B cell (primary cell): ENCODE results near the gene PMIS2. TPM values are rescaled to one million over a fixed set of nuclear protein-coding genes. Genes with fewer than 3 reads are reported as not detected.

ENCODE experiments used
- ATAC-seq: fragments of 200-7000 bp; cut with Tn5 transposase; one replicate; pipeline ENCODE4 v1.10.0; 2021; ENCODE audit warnings: low read depth, mild to moderate bottlenecking, moderate number of reproducible peaks, moderate library complexity
- CTCF ChIA-PET: fragments of 350-600 bp; sonication (Branson Sonifier 250); formaldehyde crosslinking; loops from one replicate; lab custom pipeline; 2021; ENCODE audit warnings: antibody characterized with exemption, inconsistent platforms; lab: Charles Lee
- POLR2A ChIA-PET: fragments of 350-600 bp; sonication (Branson Sonifier 250); formaldehyde crosslinking; loops from one replicate; lab custom pipeline; 2021; ENCODE audit warnings: antibody characterized with exemption; lab: Charles Lee
- DNase-seq: peaks from one replicate; pipeline ENCODE4 v3.0.0; 2013
- H2AFZ ChIP-seq: 2 replicates; pipeline ENCODE4 v1.6.1; 2012; ENCODE audit warnings: mild to moderate bottlenecking, low read depth, low read length; ENCODE audit not compliant: insufficient read depth, poor library complexity, severe bottlenecking
- H3K27ac ChIP-seq, 2 donors: 1 replicate in 1 of 2; 2 replicates in 1 of 2; pipeline ENCODE4 v1.5.1; 2012 to 2013; ENCODE audit warnings: low read length in 2 of 2, mild to moderate bottlenecking in 2 of 2, moderate library complexity in 1 of 2
- H3K27me3 ChIP-seq, 4 experiments: fragments of 200-600 bp in 1 of 4; sonication (generic) in 1 of 4; replicated peaks in 1 of 4; 1 replicate in 2 of 4; 2 replicates in 2 of 4; pipeline versions ENCODE4 v1.6.1 to v1.7.0; 2013 to 2016; ENCODE audit warnings: low read length in 3 of 4, mild to moderate bottlenecking in 2 of 4, mixed read lengths in 1 of 4, moderate library complexity in 1 of 4; ENCODE audit not compliant: insufficient read depth in 4 of 4, control insufficient read depth in 3 of 4; ENCODE audit errors: control extremely low read depth in 1 of 4
- H3K36me3 ChIP-seq, 2 experiments: replicated peaks in 1 of 2; 1 replicate in 1 of 2; 2 replicates in 1 of 2; pipeline versions ENCODE4 v1.6.1 to v1.7.1; 2013; ENCODE audit warnings: low read length in 1 of 2; ENCODE audit not compliant: insufficient read depth in 2 of 2, control insufficient read depth in 1 of 2; ENCODE audit errors: control extremely low read depth in 1 of 2, extremely low read depth in 1 of 2
- H3K4me1 ChIP-seq, 2 donors: fragments of 200-600 bp in 1 of 2; sonication (generic) in 1 of 2; 1 replicate in 1 of 2; 2 replicates in 1 of 2; pipeline versions ENCODE4 v1.5.1 to v1.6.1; 2013 to 2017; ENCODE audit warnings: low read length in 2 of 2; ENCODE audit not compliant: control insufficient read depth in 2 of 2, insufficient read depth in 2 of 2
- H3K4me2 ChIP-seq: replicated peaks from 2 replicates; pipeline ENCODE3; 2012; ENCODE audit warnings: mild to moderate bottlenecking, low read depth, low read length; ENCODE audit not compliant: poor library complexity, severe bottlenecking
- H3K4me3 ChIP-seq, 5 experiments: fragments of 200-600 bp in 1 of 5; sonication (generic) in 1 of 5; 1 replicate in 3 of 5; 2 replicates in 2 of 5; pipeline versions ENCODE4 v1.5.1 to v1.7.0; 2011 to 2016; ENCODE audit warnings: low read length in 4 of 5, mild to moderate bottlenecking in 4 of 5, low read depth in 2 of 5, control low read depth in 1 of 5, moderate library complexity in 1 of 5; ENCODE audit not compliant: insufficient read depth in 1 of 5; ENCODE audit errors: control extremely low read depth in 1 of 5, extremely low read depth in 1 of 5
- H3K79me2 ChIP-seq: fragments of 200-600 bp; sonication (generic); one replicate; pipeline ENCODE4 v1.6.0; 2016; ENCODE audit warnings: low read length; ENCODE audit not compliant: control insufficient read depth, insufficient read depth
- H3K9ac ChIP-seq: fragments of 200-600 bp; sonication (generic); 2 replicates; pipeline ENCODE4 v1.6.1; 2017; ENCODE audit warnings: mild to moderate bottlenecking, low read length, moderate library complexity
- H3K9me3 ChIP-seq, 3 donors: one replicate each; pipeline versions ENCODE4 v1.6.1 to v1.7.1; 2013; ENCODE audit warnings: low read length in 2 of 3; ENCODE audit not compliant: control insufficient read depth in 2 of 3, insufficient read depth in 1 of 3; ENCODE audit errors: control extremely low read depth in 1 of 3
- H4K20me1 ChIP-seq: 2 replicates; pipeline ENCODE4 v1.6.0; 2012; ENCODE audit warnings: mild to moderate bottlenecking, low read length; ENCODE audit not compliant: insufficient read depth, control insufficient read depth, poor library complexity, severe bottlenecking
- H3K27ac Mint-ChIP-seq: one replicate; pipeline ENCODE4 v1.8.0; 2021; ENCODE audit warnings: mixed read lengths
- H3K27me3 Mint-ChIP-seq: one replicate; pipeline ENCODE4 v1.8.0; 2021; ENCODE audit warnings: mixed read lengths
- H3K4me1 Mint-ChIP-seq: one replicate; pipeline ENCODE4 v1.8.0; 2021; ENCODE audit warnings: mixed read lengths
- H3K4me3 Mint-ChIP-seq: one replicate; pipeline ENCODE4 v1.8.0; 2021; ENCODE audit warnings: mixed read lengths
- H3K9me3 Mint-ChIP-seq: one replicate; pipeline ENCODE4 v1.8.0; 2022; ENCODE audit warnings: mixed read lengths; ENCODE audit not compliant: insufficient read depth
- EZH2 ChIP-seq: IDR thresholded peaks from 2 replicates; pipeline ENCODE4 v1.6.1; 2012; ENCODE audit warnings: borderline replicate concordance, low read depth, mild to moderate bottlenecking, moderate library complexity, low read length; ENCODE audit not compliant: insufficient read depth, poor library complexity, severe bottlenecking
- WGBS: methylation state at CpG from one replicate; pipeline ENCODE4 v1.1.5; 2013; ENCODE audit warnings: missing lambda C conversion rate; ENCODE audit not compliant: insufficient coverage; 5-methylcytosine and 5-hydroxymethylcytosine counted together
- intact Hi-C: fragments of 100-400 bp; cut with micrococcal nuclease; formaldehyde crosslinking; loops from one replicate; pipeline ENCODE4 v1.10.0; 2022
- polyA plus RNA-seq: library from polyadenylated mRNA; depleted of rRNA; stranded (reverse); fragments of >200 nt; gene quantifications from 2 replicates; pipeline ENCODE4 v1.2.3, GENCODE V29; 2012
- total RNA-seq, 2 donors: library from RNA; stranded (reverse); fragments of 120-200 nt in 1 of 2; gene quantifications; 1 replicate in 1 of 2; 2 replicates in 1 of 2; pipeline versions ENCODE4 v1.2.3 to v1.2.4, GENCODE V29; 2013 to 2022
- TF ChIP-seq, protein P1 (sequence below): fragments of 200-600 bp; IDR thresholded peaks from one replicate; pipeline ENCODE4 v1.8.0; 2022; ENCODE audit warnings: antibody characterized with exemption, mild to moderate bottlenecking

Gene PMIS2
- total and polyA plus RNA-seq, 2 donors (not counting 1 experiment from before 2014, with no cell fraction given), result not detected

GRCh38 chr19:35563207-35563829 lies 22.7 kb upstream of the PMIS2 start, which contains the start of gene ATP4A:
Gene ATP4A (minus strand): TSS chr19:35563658. CDS start chr19:35563629, 29 bp downstream.
- intact Hi-C loops, result no loop called here
- Mint-ChIP-seq H3K4me3 (no peak within 1 kb of the TSS), H3K27me3 (peaks cover 48% of the 10 kb centered on the region), H3K4me1 (peaks cover 17% of the 10 kb centered on the region), H3K27ac (no peak within 1 kb of the TSS), H3K9me3 (no peaks in the 10 kb centered on the region)
- Histone ChIP-seq H4K20me1 (no peaks in the 10 kb centered on the region), H3K27me3 (peaks cover 0 to 33% (median 8%) of the 10 kb centered on the region in 4 experiments), H3K36me3 (no peaks in the 10 kb centered on the region), H2AFZ (no peak within 1 kb of the TSS), H3K27ac (no peak within 1 kb of the TSS), H3K79me2 (no peaks in the 10 kb centered on the region), H3K4me1 (peaks cover 14 to 15% of the 10 kb centered on the region in 2 donors), H3K4me3 (no peak within 1 kb of the TSS), H3K9ac (no peak within 1 kb of the TSS), H3K9me3 (peaks cover 0 to 8% (median 0%) of the 10 kb centered on the region in 3 donors), H3K4me2 (no peak within 1 kb of the TSS)
- ChIA-PET POLR2A (no interaction called here), CTCF (no interaction called here)
- ATAC-seq (no peak), DNase-seq (no peak)
- TF ChIP-seq, protein P1, sequence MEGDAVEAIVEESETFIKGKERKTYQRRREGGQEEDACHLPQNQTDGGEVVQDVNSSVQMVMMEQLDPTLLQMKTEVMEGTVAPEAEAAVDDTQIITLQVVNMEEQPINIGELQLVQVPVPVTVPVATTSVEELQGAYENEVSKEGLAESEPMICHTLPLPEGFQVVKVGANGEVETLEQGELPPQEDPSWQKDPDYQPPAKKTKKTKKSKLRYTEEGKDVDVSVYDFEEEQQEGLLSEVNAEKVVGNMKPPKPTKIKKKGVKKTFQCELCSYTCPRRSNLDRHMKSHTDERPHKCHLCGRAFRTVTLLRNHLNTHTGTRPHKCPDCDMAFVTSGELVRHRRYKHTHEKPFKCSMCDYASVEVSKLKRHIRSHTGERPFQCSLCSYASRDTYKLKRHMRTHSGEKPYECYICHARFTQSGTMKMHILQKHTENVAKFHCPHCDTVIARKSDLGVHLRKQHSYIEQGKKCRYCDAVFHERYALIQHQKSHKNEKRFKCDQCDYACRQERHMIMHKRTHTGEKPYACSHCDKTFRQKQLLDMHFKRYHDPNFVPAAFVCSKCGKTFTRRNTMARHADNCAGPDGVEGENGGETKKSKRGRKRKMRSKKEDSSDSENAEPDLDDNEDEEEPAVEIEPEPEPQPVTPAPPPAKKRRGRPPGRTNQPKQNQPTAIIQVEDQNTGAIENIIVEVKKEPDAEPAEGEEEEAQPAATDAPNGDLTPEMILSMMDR, result no peak
- no peak for TF ChIP-seq EZH2
- WGBS, result 74% methylated on average over 6 of the region's 15 CpGs

GRCh38 chr19:35565016-35565856 lies 20.7 kb upstream of the PMIS2 start:
- H3K27ac ChIP-seq, result no peak overlapping the region
- H3K4me1 ChIP-seq, result no peaks in the 10 kb centered on the region
- peaks cover 0 to 4% (median 0%) of the 10 kb centered on the region in 3 donors for H3K9me3 ChIP-seq
- ChIA-PET CTCF (no interaction called here), POLR2A (no interaction called here)
- H3K4me1 Mint-ChIP-seq, result peaks cover 3% of the 10 kb centered on the region
- intact Hi-C loops, result no loop called here
- ATAC-seq (no peak), DNase-seq (no peak)
- H3K9ac ChIP-seq, result no peak overlapping the region
- no peak overlapping the region for H3K27ac Mint-ChIP-seq
- H3K9me3 Mint-ChIP-seq, result no peaks in the 10 kb centered on the region
- no peak overlapping the region for H3K4me3 Mint-ChIP-seq
- 88% methylated on average over 9 of the region's 12 CpGs for WGBS
- no peaks in the 10 kb centered on the region for H3K79me2 ChIP-seq
- no peak overlapping the region for H2AFZ ChIP-seq
- no peaks in the 10 kb centered on the region for H3K36me3 ChIP-seq
- H3K27me3 Mint-ChIP-seq, result peaks cover 40% of the 10 kb centered on the region
- no peak overlapping the region for H3K4me2 ChIP-seq
- H3K27me3 ChIP-seq, result peaks cover 0 to 27% (median 2%) of the 10 kb centered on the region in 4 experiments
- no peak overlapping the region for H3K4me3 ChIP-seq
- H4K20me1 ChIP-seq, result no peaks in the 10 kb centered on the region
- TF ChIP-seq EZH2, result no peak
- TF ChIP-seq, protein P1, result no peak
